ENCODE data around the gene ZDHHC22.

Gene ZDHHC22

GRCh38 chr14:77105145-77105939 is 36.2 kb downstream of the ZDHHC22 start:
- no peak for DNase-seq (ENCODE audit: low read depth, low spot score)

GRCh38 chr14:77104393-77104792 is 37.2 kb downstream of the ZDHHC22 start:
- no peak for DNase-seq (ENCODE audit: low read depth, low spot score)

- no peak for DNase-seq (ENCODE audit: low read depth, low spot score)
Measured at GRCh38 chr14:77103951-77104350, 37.6 kb downstream of the ZDHHC22 start.

GRCh38 chr14:77103475-77103874 is 38.1 kb downstream of the ZDHHC22 start:
- DNase-seq (ENCODE audit: low read depth, low spot score), result no peak

- DNase-seq (ENCODE audit: low read depth, low spot score), result no peak
Measured at GRCh38 chr14:77102154-77102553, 39.4 kb downstream of the ZDHHC22 start.

GRCh38 chr14:77100961-77101360 is 40.6 kb downstream of the ZDHHC22 start:
- no peak for DNase-seq (ENCODE audit: low read depth, low spot score)

- DNase-seq (ENCODE audit: low read depth, low spot score), result no peak
Measured at GRCh38 chr14:77099425-77100167, 42.0 kb downstream of the ZDHHC22 start.

- no peak for DNase-seq (ENCODE audit: low read depth, low spot score)
Measured at GRCh38 chr14:77098529-77099353, 42.9 kb downstream of the ZDHHC22 start.

GRCh38 chr14:77097700-77098528 is 43.7 kb downstream of the ZDHHC22 start, which contains the start of gene CIPC:
Gene CIPC, plus strand, starts transcription at chr14:77098258. Its CDS starts 7,451 bp downstream, at chr14:77105709.
- peak; percentile 100 for DNase-seq (ENCODE audit: low read depth, low spot score)

- DNase-seq (ENCODE audit: low read depth, low spot score), result no peak
Measured at GRCh38 chr14:77097006-77097699, 44.4 kb downstream of the ZDHHC22 start.

- peak; percentile 76 for DNase-seq (ENCODE audit: low read depth, low spot score)
Measured at GRCh38 chr14:77094672-77095284, 46.8 kb downstream of the ZDHHC22 start.

GRCh38 chr14:77092676-77093075 is 48.9 kb downstream of the ZDHHC22 start:
- DNase-seq (ENCODE audit: low read depth, low spot score), result no peak

GRCh38 chr14:77091518-77091917 is 50.1 kb downstream of the ZDHHC22 start:
- no peak for DNase-seq (ENCODE audit: low read depth, low spot score)

- DNase-seq (ENCODE audit: low read depth, low spot score), result no peak
Measured at GRCh38 chr14:77088645-77089044, 52.9 kb downstream of the ZDHHC22 start.

- DNase-seq (ENCODE audit: low read depth, low spot score), result peak; percentile 95
Measured at GRCh38 chr14:77088219-77088618, 53.4 kb downstream of the ZDHHC22 start.

GRCh38 chr14:77087631-77088030 is 54.0 kb downstream of the ZDHHC22 start:
- DNase-seq (ENCODE audit: low read depth, low spot score), result no peak

- no peak for DNase-seq (ENCODE audit: low read depth, low spot score)
Measured at GRCh38 chr14:77086951-77087350, 54.6 kb downstream of the ZDHHC22 start.

GRCh38 chr14:77086017-77086727 is 55.4 kb downstream of the ZDHHC22 start:
- DNase-seq (ENCODE audit: low read depth, low spot score), result no peak

- peak; percentile 77 for DNase-seq (ENCODE audit: low read depth, low spot score)
Measured at GRCh38 chr14:77085538-77085937, 56.1 kb downstream of the ZDHHC22 start.

Measured in ELF-1 (cell line).